NCI-H1048 (cell line): ENCODE measurements around the gene CDON.
"Not testable (repeated sequence)": the region's sequence is repeated elsewhere in the genome, so short reads cannot be mapped to it uniquely, and the experiment has no call there.

Experiments used
- DNase-seq: peaks from one replicate; lab custom pipeline; 2025; lab: John Stamatoyannopoulos, UW

The CDON gene

GRCh38 chr11:126046570-126047195 is 16.0 kb downstream of the CDON start:
- no peak for DNase-seq

GRCh38 chr11:126039485-126040271 is 23.0 kb downstream of the CDON start:
- no peak for DNase-seq

GRCh38 chr11:126035718-126036117 is 26.9 kb downstream of the CDON start:
- DNase-seq, result no peak

- DNase-seq, result no peak
Observed at GRCh38 chr11:126034933-126035425, 27.7 kb downstream of the CDON start.

GRCh38 chr11:126034039-126034932 is 28.4 kb downstream of the CDON start:
- no peak for DNase-seq

GRCh38 chr11:126032375-126032774 is 30.3 kb downstream of the CDON start:
- no peak for DNase-seq

- DNase-seq, result no peak
Observed at GRCh38 chr11:126029805-126030204, 32.9 kb downstream of the CDON start.

- no peak for DNase-seq
Observed at GRCh38 chr11:126029237-126029636, 33.4 kb downstream of the CDON start.

- DNase-seq, result not testable (repeated sequence)
Observed at GRCh38 chr11:126028534-126028933, 34.1 kb downstream of the CDON start.

- no peak for DNase-seq
Observed at GRCh38 chr11:126026579-126026978, 36.1 kb downstream of the CDON start.

- DNase-seq, result no peak
Observed at GRCh38 chr11:126025822-126026221, 36.8 kb downstream of the CDON start.

GRCh38 chr11:126024123-126024522 is 38.5 kb downstream of the CDON start:
- no peak for DNase-seq

GRCh38 chr11:126012852-126013251 is 49.8 kb downstream of the CDON start:
- no peak for DNase-seq

GRCh38 chr11:126011754-126012153 is 50.9 kb downstream of the CDON start:
- no peak for DNase-seq

- DNase-seq, result no peak
Observed at GRCh38 chr11:126011265-126011664, 51.4 kb downstream of the CDON start.

GRCh38 chr11:126008956-126009355 is 53.7 kb downstream of the CDON start:
- DNase-seq, result no peak

- no peak for DNase-seq
Observed at GRCh38 chr11:126007238-126007637, 55.4 kb downstream of the CDON start.

GRCh38 chr11:126006068-126006467 is 56.6 kb downstream of the CDON start:
- DNase-seq, result no peak

- no peak for DNase-seq
Observed at GRCh38 chr11:126002181-126002580, 60.5 kb downstream of the CDON start.

- no peak for DNase-seq
Observed at GRCh38 chr11:125999234-125999880, 63.3 kb downstream of the CDON start.

GRCh38 chr11:125998267-125998666 is 64.4 kb downstream of the CDON start:
- DNase-seq, result no peak

GRCh38 chr11:125995313-125995712 is 67.4 kb downstream of the CDON start:
- DNase-seq, result no peak
